ENCODE results near the gene GPC5. TPM values are rescaled to one million over a fixed set of nuclear protein-coding genes. Genes with fewer than 3 reads are reported as not detected.

GPC5 gene
- total RNA-seq, 1 experiment from 2014 or later, result 0.11 TPM

GRCh38 chr13:92136449-92137155 is 738.2 kb downstream of the GPC5 start:
- no peak for DNase-seq (ENCODE audit: low read depth)

GRCh38 chr13:92137520-92137919 is 739.1 kb downstream of the GPC5 start:
- no peak for DNase-seq (ENCODE audit: low read depth)

- no peak for DNase-seq (ENCODE audit: low read depth)
Measured at GRCh38 chr13:92143766-92144165, 745.3 kb downstream of the GPC5 start.

GRCh38 chr13:92150606-92151005 is 752.2 kb downstream of the GPC5 start:
- no peak for DNase-seq (ENCODE audit: low read depth)

- peak; percentile 3 for DNase-seq (ENCODE audit: low read depth)
Measured at GRCh38 chr13:92158346-92158745, 759.9 kb downstream of the GPC5 start.

- no peak for DNase-seq (ENCODE audit: low read depth)
Measured at GRCh38 chr13:92164822-92165221, 766.4 kb downstream of the GPC5 start.

GRCh38 chr13:92172191-92172590 is 773.8 kb downstream of the GPC5 start:
- DNase-seq (ENCODE audit: low read depth), result no peak

- DNase-seq (ENCODE audit: low read depth), result no peak
Measured at GRCh38 chr13:92173254-92173653, 774.8 kb downstream of the GPC5 start.

GRCh38 chr13:92175330-92175729 is 776.9 kb downstream of the GPC5 start:
- DNase-seq (ENCODE audit: low read depth), result peak; percentile 4

GRCh38 chr13:92177966-92178365 is 779.5 kb downstream of the GPC5 start:
- DNase-seq (ENCODE audit: low read depth), result no peak

- no peak for DNase-seq (ENCODE audit: low read depth)
Measured at GRCh38 chr13:92179223-92179622, 780.8 kb downstream of the GPC5 start.

GRCh38 chr13:92187378-92187989 is 789.1 kb downstream of the GPC5 start:
- DNase-seq (ENCODE audit: low read depth), result peak; percentile 6

- DNase-seq (ENCODE audit: low read depth), result no peak
Measured at GRCh38 chr13:92188574-92188973, 790.2 kb downstream of the GPC5 start.

- DNase-seq (ENCODE audit: low read depth), result no peak
Measured at GRCh38 chr13:92196591-92197256, 798.3 kb downstream of the GPC5 start.

GRCh38 chr13:92197669-92198068 is 799.2 kb downstream of the GPC5 start:
- no peak for DNase-seq (ENCODE audit: low read depth)

GRCh38 chr13:92218615-92219014 is 820.2 kb downstream of the GPC5 start:
- no peak for DNase-seq (ENCODE audit: low read depth)

- no peak for DNase-seq (ENCODE audit: low read depth)
Measured at GRCh38 chr13:92221916-92222315, 823.5 kb downstream of the GPC5 start.

GRCh38 chr13:92224052-92224821 is 825.8 kb downstream of the GPC5 start:
- peak; percentile 7 for DNase-seq (ENCODE audit: low read depth)

- no peak for DNase-seq (ENCODE audit: low read depth)
Measured at GRCh38 chr13:92224825-92225224, 826.4 kb downstream of the GPC5 start.

GRCh38 chr13:92225861-92226260 is 827.4 kb downstream of the GPC5 start:
- DNase-seq (ENCODE audit: low read depth), result no peak

- no peak for DNase-seq (ENCODE audit: low read depth)
Measured at GRCh38 chr13:92232871-92233270, 834.5 kb downstream of the GPC5 start.

- DNase-seq (ENCODE audit: low read depth), result no peak
Measured at GRCh38 chr13:92251671-92252210, 853.3 kb downstream of the GPC5 start.
